ENCODE measurements around the gene MPP1. TPM values are rescaled to one million over a fixed set of nuclear protein-coding genes. Genes with fewer than 3 reads are reported as not detected.

MPP1 gene
- total RNA-seq, 2 experiments from 2014 or later, result 69.4 to 72.6 TPM

DNA sequence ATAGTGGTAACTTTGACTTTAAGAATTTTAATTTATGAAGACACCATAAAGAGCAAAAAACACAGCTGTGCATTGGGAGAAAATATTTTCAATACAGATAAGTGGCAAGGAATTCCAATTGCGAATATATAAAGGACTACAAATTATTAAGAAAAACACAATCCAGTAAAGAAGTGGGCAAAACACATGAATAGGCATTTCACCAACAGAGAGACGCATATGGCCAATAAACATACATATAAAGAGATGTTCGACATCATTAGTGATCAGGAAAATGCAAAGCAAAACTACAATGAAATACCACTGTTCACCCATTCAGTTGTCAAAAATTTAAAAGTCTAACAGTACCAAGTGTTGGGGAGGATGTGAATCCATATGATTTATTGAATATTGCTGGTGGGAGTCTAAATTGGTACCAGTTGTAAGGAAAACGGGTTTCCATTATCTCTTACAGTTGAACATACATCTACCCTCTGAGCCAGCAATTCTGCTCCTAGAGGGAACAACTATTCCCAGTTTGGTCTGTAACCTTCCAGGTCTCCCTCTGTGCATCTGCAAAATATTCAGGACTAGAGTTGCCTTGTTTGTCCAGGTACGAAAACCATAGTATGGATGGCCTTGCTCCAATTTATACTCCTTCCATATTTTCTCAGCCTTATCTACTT, 1.7 kb upstream of the MPP1 start:
- H3K27ac Mint-ChIP-seq, result no peak overlapping the region
- ATAC-seq (no peak), DNase-seq (no peak)
- H3K27me3 Mint-ChIP-seq (ENCODE audit: low read depth), result peaks cover 2% of the 10 kb centered on the region
- no peaks in the 10 kb centered on the region for H3K9me3 Mint-ChIP-seq (ENCODE audit: insufficient read depth)
- ChIA-PET CTCF (interaction anchor here (3.5 kb wide), 1 partner anchor 57 kb away, joined by 14 read pairs; the partner anchor contains the start of gene GAB3), POLR2A (interaction anchor here (0.6 kb wide), 1 partner anchor 69 kb away, joined by 3 read pairs; no protein-coding TSS in a partner anchor)
- H3K4me1 Mint-ChIP-seq (ENCODE audit: low read depth), result peaks cover 44% of the 10 kb centered on the region
- peaks cover 7% of the 10 kb centered on the region for H3K36me3 Mint-ChIP-seq (ENCODE audit: low read depth)
- no peak overlapping the region for H3K4me3 Mint-ChIP-seq

DNA sequence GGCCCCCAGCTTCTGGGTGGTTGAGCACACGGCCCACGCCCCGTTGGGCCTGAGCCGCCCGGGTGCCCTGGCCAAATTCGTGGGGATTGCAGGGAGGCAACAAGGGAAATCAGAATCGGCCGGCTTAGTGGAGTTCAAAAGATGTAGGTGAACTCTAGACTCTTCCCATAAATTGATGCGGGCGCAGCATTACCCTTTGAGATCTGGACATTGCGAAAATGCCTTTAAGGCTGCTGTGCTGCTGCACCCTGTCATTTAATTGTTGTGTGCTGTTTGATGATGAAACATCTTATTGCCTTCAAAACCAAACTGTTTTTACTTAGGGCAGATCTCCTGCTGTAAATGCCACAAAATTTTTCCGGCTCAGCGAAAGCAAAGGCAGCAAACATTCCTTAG, 409 bp upstream of the MPP1 start:
- Mint-ChIP-seq H3K4me1 (ENCODE audit: low read depth) (peaks cover 54% of the 10 kb centered on the region), H3K36me3 (ENCODE audit: low read depth) (peaks cover 9% of the 10 kb centered on the region), H3K9me3 (ENCODE audit: insufficient read depth) (no peaks in the 10 kb centered on the region), H3K27me3 (ENCODE audit: low read depth) (peaks cover 2% of the 10 kb centered on the region), H3K4me3 (peak overlapping the region; percentile 85), H3K27ac (peak overlapping the region; percentile 57)
- DNase-seq (no peak), ATAC-seq (no peak)
- POLR2A ChIA-PET, result no interaction called here
- CTCF ChIA-PET, result interaction anchor here (0.7 to 3.5 kb wide), 4 partner anchors 27 to 86 kb away, joined by 3 to 14 read pairs (median 3); partner anchors contain the start of genes GAB3 and SMIM9

DNA sequence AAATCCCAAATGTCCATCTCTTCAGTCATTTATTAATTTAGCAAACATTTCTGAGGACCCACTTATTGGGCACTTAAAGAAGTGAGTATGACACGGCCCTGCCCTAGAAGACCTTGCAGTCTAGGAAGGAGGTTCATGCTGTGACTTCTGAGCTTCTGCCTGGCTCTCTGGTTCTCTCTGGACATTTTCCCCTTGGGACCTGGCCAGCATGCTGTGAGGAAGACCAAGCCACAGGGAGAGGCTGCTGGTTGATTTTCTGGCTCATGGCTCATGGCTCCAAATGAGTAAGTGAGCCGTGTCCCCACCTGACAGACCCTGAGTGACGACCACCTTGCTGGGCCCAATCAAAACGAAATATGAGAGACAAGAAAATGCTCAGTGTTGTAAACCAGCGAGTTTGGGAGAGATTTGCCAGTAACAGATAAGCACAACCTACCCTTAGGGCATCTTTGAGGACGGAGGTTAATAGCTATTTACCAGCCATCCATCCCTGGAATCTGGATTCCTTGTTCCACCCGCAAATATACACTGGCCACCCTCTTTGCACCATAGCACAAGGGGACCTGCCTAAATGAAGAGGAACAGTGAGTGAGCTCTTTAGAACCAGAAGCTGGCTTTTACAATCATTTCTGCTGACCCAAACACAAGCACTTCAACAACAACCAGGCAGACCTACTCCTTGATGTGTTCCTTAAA, 876 bp downstream of the MPP1 start:
- peaks cover 11% of the 10 kb centered on the region for H3K36me3 Mint-ChIP-seq (ENCODE audit: low read depth)
- peaks cover 2% of the 10 kb centered on the region for H3K27me3 Mint-ChIP-seq (ENCODE audit: low read depth)
- DNase-seq (no peak), ATAC-seq (no peak)
- CTCF ChIA-PET, result interaction anchor here (0.7 to 3.5 kb wide), 3 partner anchors 30 to 54 kb away, joined by 3 to 14 read pairs (median 3); partner anchors contain the start of genes GAB3 and SMIM9
- peaks cover 56% of the 10 kb centered on the region for H3K4me1 Mint-ChIP-seq (ENCODE audit: low read depth)
- H3K9me3 Mint-ChIP-seq (ENCODE audit: insufficient read depth), result no peaks in the 10 kb centered on the region
- POLR2A ChIA-PET, result interaction anchor here (1.2 kb wide), 1 partner anchor 42 kb away, joined by 6 read pairs; the partner anchor contains the start of gene DKC1
- H3K27ac Mint-ChIP-seq, result peak overlapping the region; percentile 76
- H3K4me3 Mint-ChIP-seq, result peak overlapping the region; percentile 85

DNA sequence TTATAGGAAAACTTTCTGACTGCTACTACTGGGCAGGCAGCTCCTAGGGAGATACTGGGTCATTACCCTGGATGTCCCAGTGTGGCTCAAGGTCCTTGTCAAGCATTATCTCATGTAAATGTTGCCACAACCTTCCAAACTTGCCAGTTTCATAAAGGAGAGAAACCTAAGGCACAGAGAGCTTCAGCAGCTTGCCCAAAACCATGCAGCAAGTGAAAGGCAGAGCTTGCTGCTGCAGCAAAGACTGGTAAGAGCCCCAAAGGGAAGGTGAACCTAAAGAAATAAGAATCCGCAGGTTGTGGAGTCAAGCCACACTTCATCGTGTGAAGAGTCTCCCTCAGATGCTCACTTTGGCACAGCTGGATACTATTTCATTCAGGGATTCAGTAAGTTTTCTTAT, 2.3 kb downstream of the MPP1 start:
- POLR2A ChIA-PET, result no interaction called here

DNA sequence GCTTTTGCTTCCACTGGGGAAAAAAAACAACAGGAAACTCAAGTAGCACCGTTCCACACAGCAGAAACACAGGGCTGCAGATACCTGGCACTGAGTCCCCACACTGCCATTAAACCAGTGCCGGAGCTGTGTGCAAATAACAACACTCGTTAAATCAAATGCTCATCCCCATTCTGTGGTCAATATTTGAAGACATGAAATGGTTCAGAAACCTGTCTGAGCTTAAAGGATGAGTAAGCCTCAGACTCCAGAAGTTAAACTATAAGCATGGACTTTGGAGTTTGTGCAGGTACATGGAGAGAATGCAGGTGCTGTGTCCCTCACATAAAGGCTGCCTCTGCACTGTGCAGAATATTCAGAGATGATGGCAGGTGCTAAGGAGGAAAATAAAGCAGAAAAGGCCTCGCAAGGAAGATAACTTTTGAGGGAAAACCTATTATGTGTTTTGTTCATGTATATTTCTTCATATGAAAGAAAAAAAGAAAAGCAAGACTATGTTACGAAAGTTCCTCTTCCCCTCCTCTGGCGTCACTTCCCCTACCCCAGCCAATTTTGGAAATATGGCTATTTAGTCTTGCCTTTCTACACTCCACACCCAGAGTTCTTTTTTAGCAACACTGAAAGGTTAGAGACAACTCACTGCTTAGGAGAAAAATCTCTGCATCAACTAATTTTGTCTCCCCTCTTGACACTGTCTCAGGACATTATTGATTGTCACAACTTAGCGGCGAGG, 4.6 kb downstream of the MPP1 start:
- Mint-ChIP-seq H3K27me3 (ENCODE audit: low read depth) (no peaks in the 10 kb centered on the region), H3K27ac (peak overlapping the region; percentile 32), H3K9me3 (ENCODE audit: insufficient read depth) (no peaks in the 10 kb centered on the region), H3K36me3 (ENCODE audit: low read depth) (peaks cover 24% of the 10 kb centered on the region), H3K4me3 (peak overlapping the region; percentile 66), H3K4me1 (ENCODE audit: low read depth) (peaks cover 73% of the 10 kb centered on the region)
- POLR2A ChIA-PET, result no interaction called here
- CTCF ChIA-PET, result no interaction called here
- no peak for DNase-seq
- no peak for ATAC-seq

More for the DNA sequence above, 2.3 kb downstream of the MPP1 start:
- CTCF ChIA-PET, result interaction anchor here (1.4 kb wide), 1 partner anchor 86 kb away, joined by 3 read pairs; no protein-coding TSS in a partner anchor
- Mint-ChIP-seq H3K4me3 (peak overlapping the region; percentile 85), H3K27ac (peak overlapping the region; percentile 68), H3K9me3 (ENCODE audit: insufficient read depth) (no peaks in the 10 kb centered on the region), H3K4me1 (ENCODE audit: low read depth) (peaks cover 65% of the 10 kb centered on the region), H3K36me3 (ENCODE audit: low read depth) (peaks cover 17% of the 10 kb centered on the region), H3K27me3 (ENCODE audit: low read depth) (peaks cover 2% of the 10 kb centered on the region)
- DNase-seq (no peak), ATAC-seq (no peak)

DNA sequence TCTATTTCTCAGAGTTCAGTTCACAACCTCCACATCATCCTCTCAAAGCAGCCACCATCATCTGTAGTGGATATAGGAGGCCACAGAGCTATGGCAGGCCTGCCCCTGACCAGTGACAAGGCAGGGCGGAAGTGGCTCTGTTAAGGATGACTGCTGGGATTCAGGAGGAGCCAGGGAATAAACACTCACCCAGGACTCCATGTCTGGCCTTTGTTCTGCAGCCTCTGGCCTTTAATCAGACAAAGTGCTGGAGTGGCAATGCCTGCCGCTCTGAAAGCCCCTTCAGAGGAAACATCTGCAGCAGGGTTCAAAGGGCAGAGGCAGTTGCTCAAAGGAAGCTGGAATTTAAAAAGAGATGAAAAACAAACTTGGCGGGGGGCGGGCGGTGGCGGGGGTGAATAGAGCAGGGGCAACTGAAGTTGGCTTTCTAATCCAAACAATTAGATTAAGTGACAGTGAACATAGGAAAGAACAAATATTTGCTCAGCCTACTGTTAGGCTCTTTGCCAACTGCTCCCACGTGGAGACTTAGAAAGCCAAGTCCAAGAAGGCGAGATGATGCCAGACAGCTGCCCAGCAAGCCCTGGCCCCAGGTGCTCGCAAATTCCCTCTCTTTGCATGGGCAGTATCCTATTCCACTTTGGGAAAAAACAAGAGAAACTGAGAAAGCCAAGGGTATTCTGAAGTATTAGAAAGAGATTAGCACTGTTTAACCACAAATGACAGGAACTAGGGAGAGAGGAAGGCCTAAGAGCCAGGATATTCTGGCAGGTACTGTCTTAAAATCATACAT, 5.5 kb downstream of the MPP1 start:
- ChIA-PET POLR2A (interaction anchor here (1.3 kb wide), 1 partner anchor 37 kb away, joined by 4 read pairs; the partner anchor contains the start of gene DKC1), CTCF (no interaction called here)
- ATAC-seq (no peak), DNase-seq (no peak)
- peak overlapping the region; percentile 72 for H3K27ac Mint-ChIP-seq
- H3K9me3 Mint-ChIP-seq (ENCODE audit: insufficient read depth), result no peaks in the 10 kb centered on the region
- H3K4me1 Mint-ChIP-seq (ENCODE audit: low read depth), result peaks cover 74% of the 10 kb centered on the region
- H3K36me3 Mint-ChIP-seq (ENCODE audit: low read depth), result peaks cover 24% of the 10 kb centered on the region
- peak overlapping the region; percentile 6 for H3K4me3 Mint-ChIP-seq
- no peaks in the 10 kb centered on the region for H3K27me3 Mint-ChIP-seq (ENCODE audit: low read depth)

DNA sequence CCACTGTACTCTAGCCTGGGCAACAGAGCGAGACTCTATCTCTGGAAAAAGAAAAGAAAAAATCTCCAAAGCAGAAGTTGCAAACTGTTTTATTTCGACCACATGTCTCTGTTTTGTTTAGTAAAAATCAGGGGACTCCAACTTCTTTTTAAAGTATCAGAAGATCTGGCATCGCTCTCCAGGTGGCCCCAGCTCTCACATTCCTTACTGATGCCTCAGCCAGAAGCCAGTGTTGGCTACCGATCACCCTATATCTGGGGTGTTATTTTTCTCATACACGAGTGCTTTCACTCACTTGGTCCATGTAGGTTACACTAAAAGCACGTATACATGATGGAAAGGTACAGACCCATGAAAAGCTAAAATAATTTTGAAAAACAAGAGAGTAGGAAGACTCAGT, 8.3 kb downstream of the MPP1 start:
- DNase-seq, result no peak
- H3K27me3 Mint-ChIP-seq (ENCODE audit: low read depth), result no peaks in the 10 kb centered on the region
- H3K4me3 Mint-ChIP-seq, result no peak overlapping the region
- no peak for ATAC-seq
- no peak overlapping the region for H3K27ac Mint-ChIP-seq
- no peaks in the 10 kb centered on the region for H3K9me3 Mint-ChIP-seq (ENCODE audit: insufficient read depth)
- ChIA-PET POLR2A (no interaction called here), CTCF (no interaction called here)
- peaks cover 22% of the 10 kb centered on the region for H3K36me3 Mint-ChIP-seq (ENCODE audit: low read depth)
- H3K4me1 Mint-ChIP-seq (ENCODE audit: low read depth), result peaks cover 54% of the 10 kb centered on the region

DNA sequence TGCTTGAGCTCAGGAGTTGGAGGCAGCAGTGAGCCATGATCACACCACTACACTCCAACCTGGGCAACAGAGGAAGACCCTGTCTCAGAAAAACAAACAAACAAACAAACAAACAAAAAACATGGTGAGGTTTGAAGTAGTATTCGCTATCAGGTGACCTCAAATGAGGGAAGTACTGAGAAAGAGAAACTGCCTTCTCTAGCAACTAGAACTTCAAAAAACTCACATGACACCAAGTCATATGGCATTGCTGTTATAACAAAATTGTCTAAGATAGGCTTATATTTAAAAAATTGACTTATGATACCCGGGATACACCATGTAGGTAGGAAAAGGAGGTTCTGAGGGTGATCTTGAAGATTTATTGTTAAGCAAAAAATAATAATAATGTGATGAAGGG, 10.3 kb downstream of the MPP1 start:
- DNase-seq, result no peak
- Mint-ChIP-seq H3K4me3 (no peak overlapping the region), H3K36me3 (ENCODE audit: low read depth) (peaks cover 33% of the 10 kb centered on the region), H3K27ac (no peak overlapping the region), H3K27me3 (ENCODE audit: low read depth) (no peaks in the 10 kb centered on the region), H3K9me3 (ENCODE audit: insufficient read depth) (no peaks in the 10 kb centered on the region), H3K4me1 (ENCODE audit: low read depth) (peaks cover 37% of the 10 kb centered on the region)
- ATAC-seq, result no peak
- CTCF ChIA-PET, result no interaction called here
- POLR2A ChIA-PET, result no interaction called here

DNA sequence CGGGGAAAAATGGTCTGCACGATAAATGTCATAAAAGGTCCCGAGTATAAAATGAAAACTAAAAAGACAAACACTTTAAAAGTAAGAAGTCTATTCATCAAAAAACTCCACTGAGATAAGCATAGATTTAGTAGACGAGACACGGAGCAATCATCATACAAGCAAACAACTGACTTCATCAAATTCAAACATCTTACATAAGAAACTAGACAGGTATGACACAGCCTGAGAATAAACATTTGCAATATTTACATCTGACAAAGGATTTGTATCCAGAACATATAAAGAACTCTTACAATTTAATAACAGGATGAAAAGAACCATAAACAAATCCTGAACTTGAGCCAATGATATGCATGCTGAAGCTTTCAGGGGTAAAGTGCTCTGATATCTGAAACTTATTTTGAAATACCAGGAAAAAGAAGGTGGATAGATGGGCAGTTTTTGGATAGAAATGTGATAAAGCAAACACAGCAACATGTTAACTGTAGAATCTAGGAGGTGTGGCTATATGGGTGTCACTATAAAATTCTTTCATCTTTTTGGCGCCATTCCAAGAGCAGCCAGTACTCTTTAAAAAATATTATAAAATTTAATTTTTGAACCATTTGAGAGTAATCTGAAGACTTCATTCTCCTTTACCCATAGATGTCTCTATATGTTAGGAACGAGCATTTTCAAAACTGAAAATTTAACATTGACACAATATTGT, 12.0 kb downstream of the MPP1 start:
- H3K27ac Mint-ChIP-seq, result no peak overlapping the region
- ChIA-PET CTCF (no interaction called here), POLR2A (no interaction called here)
- ATAC-seq (no peak), DNase-seq (no peak)
- no peak overlapping the region for H3K4me3 Mint-ChIP-seq
- H3K27me3 Mint-ChIP-seq (ENCODE audit: low read depth), result no peaks in the 10 kb centered on the region
- peaks cover 38% of the 10 kb centered on the region for H3K36me3 Mint-ChIP-seq (ENCODE audit: low read depth)
- peaks cover 21% of the 10 kb centered on the region for H3K4me1 Mint-ChIP-seq (ENCODE audit: low read depth)
- H3K9me3 Mint-ChIP-seq (ENCODE audit: insufficient read depth), result no peaks in the 10 kb centered on the region

DNA sequence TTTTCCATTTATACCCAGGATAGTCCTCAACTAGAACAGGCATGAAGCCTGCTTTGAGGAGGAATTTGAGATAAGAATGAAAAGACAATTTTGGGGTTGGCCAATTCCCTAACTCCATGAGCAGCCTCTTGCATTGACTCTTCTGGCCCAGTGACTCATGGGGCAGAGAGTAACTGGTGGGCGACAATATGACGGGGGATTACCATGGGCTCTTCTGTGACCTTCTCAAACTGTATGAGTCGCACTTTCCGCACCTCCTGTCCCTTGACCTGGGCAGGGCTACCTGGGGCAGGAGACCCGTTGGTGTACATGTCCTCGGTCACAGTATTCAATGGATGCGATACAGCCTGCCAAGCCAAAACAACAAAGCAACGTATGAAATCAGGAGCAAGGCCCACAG, 13.3 kb downstream of the MPP1 start:
- Mint-ChIP-seq H3K36me3 (ENCODE audit: low read depth) (peaks cover 42% of the 10 kb centered on the region), H3K4me1 (ENCODE audit: low read depth) (peaks cover 11% of the 10 kb centered on the region), H3K27ac (no peak overlapping the region), H3K27me3 (ENCODE audit: low read depth) (no peaks in the 10 kb centered on the region), H3K9me3 (ENCODE audit: insufficient read depth) (no peaks in the 10 kb centered on the region), H3K4me3 (no peak overlapping the region)
- no peak for DNase-seq
- ChIA-PET POLR2A (no interaction called here), CTCF (interaction anchor here (1.1 kb wide), 1 partner anchor 30 kb away, joined by 3 read pairs; the partner anchor contains the start of gene DKC1)
- ATAC-seq, result no peak

DNA sequence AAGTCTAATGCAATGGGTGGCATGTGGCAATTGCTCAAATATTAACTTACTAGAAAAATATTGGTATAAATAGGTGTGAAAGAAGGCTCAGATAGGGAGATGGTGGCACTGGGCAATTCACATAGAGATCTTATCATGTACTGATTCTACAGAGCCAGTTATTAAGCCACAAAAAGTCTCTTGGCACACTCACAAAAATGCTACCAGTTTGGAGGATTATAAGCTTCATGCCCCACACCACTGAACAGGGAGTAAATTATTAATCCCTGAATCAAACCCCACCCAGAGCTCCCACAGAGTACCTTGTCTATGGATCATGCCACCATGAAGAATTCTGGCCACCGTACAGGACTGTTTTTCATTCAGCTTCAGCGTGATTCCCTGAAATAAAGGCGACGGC, 13.8 kb downstream of the MPP1 start:
- CTCF ChIA-PET, result interaction anchor here (1.1 kb wide), 1 partner anchor 29 kb away, joined by 3 read pairs; the partner anchor contains the start of gene DKC1
- Mint-ChIP-seq H3K27me3 (ENCODE audit: low read depth) (no peaks in the 10 kb centered on the region), H3K36me3 (ENCODE audit: low read depth) (peaks cover 40% of the 10 kb centered on the region), H3K4me3 (no peak overlapping the region), H3K9me3 (ENCODE audit: insufficient read depth) (no peaks in the 10 kb centered on the region), H3K4me1 (ENCODE audit: low read depth) (peaks cover 7% of the 10 kb centered on the region), H3K27ac (no peak overlapping the region)
- no peak for ATAC-seq
- DNase-seq, result no peak
- POLR2A ChIA-PET, result no interaction called here

Data from activated CD8-positive, alpha-beta T cell treated with anti-CD3 and anti-CD28 coated beads, Interleukin-2, amount 10 ng/mL, durations not matched to agents 7 days and 5 days (primary cell).